Measurements from ENCODE around the gene TTC21A.

Gene TTC21A

DNA sequence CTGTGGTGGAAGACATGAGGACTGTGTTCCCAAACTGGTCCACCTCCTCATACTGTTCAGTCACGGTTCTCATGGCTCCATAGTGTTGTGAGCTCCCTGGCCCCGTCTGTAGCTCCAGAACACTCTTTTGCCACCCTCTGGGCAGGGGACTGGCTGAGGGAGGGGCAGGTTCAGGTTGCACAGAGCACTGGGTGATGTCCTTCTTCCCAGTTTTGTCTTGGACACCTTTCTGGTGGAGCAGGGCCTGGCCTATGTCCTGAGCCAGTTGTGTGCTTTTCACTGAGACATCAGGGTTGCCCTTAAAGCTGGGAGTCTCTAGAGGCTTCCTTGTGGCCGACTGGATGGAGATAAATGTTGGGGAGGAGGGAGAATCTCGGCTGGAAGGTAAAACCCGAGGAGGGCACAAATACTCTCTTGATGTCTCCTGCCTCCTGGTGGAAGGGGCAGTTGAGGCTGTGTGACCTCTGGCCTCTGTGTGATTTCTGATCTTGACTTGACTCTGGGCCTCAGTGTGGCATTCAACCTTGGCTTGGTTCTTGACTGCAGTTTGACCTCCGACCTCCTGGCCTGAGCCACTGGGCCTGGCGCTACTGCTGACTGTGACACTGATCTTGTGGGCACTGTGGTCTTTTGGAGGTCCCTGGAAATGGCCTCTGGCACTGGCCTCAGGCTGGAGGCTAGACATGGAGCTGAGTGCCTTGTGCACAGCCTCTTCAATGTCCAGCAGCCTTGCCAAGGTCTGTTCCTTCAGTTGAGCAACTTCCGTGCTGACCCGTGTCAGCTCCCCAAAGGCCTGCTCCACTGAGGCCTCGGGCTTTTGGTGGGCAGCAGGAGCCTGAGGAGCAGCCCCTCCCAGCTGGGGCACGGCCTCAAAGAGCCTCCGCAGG, 76.8 kb downstream of the TTC21A start:
- Histone ChIP-seq H3K36me3 (ENCODE audit: control insufficient read depth, insufficient read depth, low read length) (no peaks in the 10 kb centered on the region), H3K4me1 (ENCODE audit: control insufficient read depth, insufficient read depth, low read length, poor library complexity, severe bottlenecking) (peaks cover 12% of the 10 kb centered on the region), H3K27ac (ENCODE audit: low read depth, low read length, severe bottlenecking) (no peak overlapping the region), H3K9me3 (ENCODE audit: control insufficient read depth, low read length) (no peaks in the 10 kb centered on the region), H3K4me3 (ENCODE audit: extremely low read depth, insufficient read depth, low read length, poor library complexity, severe bottlenecking) (no peak overlapping the region)
- WGBS, 2 experiments (ENCODE audit: insufficient coverage in 2 of 2) = 88 to 92% methylated on average over 11 to 12 of the region's 12 CpGs

GRCh38 chr3:39184968-39185285, 77.4 kb downstream of the TTC21A start:
- no peak overlapping the region for H3K4me3 ChIP-seq (ENCODE audit: extremely low read depth, insufficient read depth, low read length, poor library complexity, severe bottlenecking)
- H3K4me1 ChIP-seq (ENCODE audit: control insufficient read depth, insufficient read depth, low read length, poor library complexity, severe bottlenecking) = peaks cover 6% of the 10 kb centered on the region
- 93 to 95% methylated on average over 2 to 4 of the region's 4 CpGs for WGBS, 2 experiments (ENCODE audit: insufficient coverage in 2 of 2)
- H3K27ac ChIP-seq (ENCODE audit: low read depth, low read length, severe bottlenecking) = no peak overlapping the region
- H3K9me3 ChIP-seq (ENCODE audit: control insufficient read depth, low read length) = no peaks in the 10 kb centered on the region
- no peaks in the 10 kb centered on the region for H3K36me3 ChIP-seq (ENCODE audit: control insufficient read depth, insufficient read depth, low read length)

DNA sequence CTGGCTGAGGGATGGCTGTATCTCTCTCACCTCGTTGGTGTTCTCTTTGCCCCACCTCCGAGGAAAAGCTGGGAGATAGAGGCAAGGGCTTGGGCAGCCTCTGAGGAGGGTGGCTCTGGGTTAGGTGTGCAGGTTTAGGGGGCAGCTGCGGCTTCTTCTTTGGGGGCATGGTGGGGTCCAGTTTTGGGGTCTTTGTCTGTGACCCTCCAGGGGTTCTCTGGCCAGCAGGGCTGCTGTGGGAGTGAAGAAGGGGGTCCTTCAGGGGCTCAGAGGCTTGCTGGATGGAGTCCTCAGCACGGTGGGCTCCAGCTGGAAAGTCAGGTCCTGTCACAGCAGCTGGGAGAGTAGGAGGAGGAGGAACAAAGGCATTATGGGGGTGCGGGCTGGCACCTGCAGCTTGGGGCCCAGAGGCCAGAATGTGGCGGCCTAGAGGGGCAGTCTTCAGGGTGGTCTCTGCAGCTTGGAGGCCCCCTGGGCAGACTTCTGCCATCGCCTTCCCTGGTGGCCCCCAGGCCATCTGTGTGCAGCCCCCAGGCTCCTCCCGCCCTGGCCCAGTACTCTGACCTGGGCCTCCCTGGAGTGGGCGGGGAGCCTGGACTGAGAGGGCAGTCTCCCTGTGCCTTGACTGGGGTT, 78.0 kb downstream of the TTC21A start:
- 79 to 94% methylated on average over 3 to 7 of the region's 9 CpGs for WGBS, 2 experiments (ENCODE audit: insufficient coverage in 2 of 2)

DNA sequence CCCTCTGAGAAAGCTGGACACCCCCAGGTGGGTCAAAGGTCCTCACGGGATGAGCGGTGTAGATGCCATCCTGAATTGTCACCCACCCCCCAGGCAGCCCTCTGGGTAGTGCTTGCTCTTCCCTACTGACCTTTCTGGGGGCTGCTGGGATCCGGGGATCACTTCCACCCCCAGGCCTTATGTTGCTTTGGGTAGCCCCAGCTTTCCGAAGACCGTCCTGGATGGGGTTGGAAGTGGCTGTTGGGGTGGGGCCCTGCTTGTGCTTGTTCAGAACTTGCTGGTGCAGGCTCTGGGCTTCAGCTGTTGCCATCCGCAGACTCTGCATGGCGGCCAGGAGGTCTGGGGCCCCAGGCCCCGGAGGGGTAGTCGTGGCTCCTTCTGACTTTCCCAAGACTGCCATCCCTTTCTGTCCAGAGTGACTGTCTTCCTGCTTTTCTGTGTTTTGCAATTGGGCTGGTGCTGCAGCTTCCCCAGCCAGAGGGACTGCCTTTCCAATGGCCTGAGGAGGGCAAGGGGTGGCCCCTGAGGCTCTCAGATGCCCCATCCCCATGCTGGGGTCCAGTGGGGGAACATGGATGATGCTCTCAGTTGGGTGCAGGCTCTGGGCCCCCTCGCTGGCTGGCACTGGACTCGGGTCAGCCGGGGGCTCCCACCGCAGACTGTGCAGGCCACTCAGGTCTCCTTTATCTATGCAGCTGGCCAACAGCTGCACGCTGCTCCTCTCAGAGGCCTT, 78.6 kb downstream of the TTC21A start:
- H3K4me1 ChIP-seq (ENCODE audit: control insufficient read depth, insufficient read depth, low read length, poor library complexity, severe bottlenecking) = peaks cover 9% of the 10 kb centered on the region
- H3K9me3 ChIP-seq (ENCODE audit: control insufficient read depth, low read length) = no peaks in the 10 kb centered on the region
- no peak overlapping the region for H3K27ac ChIP-seq (ENCODE audit: low read depth, low read length, severe bottlenecking)
- 92 to 96% methylated on average over 13 to 14 of the region's 14 CpGs for WGBS, 2 experiments (ENCODE audit: insufficient coverage in 2 of 2)
- no peak overlapping the region for H3K4me3 ChIP-seq (ENCODE audit: extremely low read depth, insufficient read depth, low read length, poor library complexity, severe bottlenecking)
- H3K36me3 ChIP-seq (ENCODE audit: control insufficient read depth, insufficient read depth, low read length) = no peaks in the 10 kb centered on the region

More for the DNA sequence above, 78.0 kb downstream of the TTC21A start:
- Histone ChIP-seq H3K36me3 (ENCODE audit: control insufficient read depth, insufficient read depth, low read length) (no peaks in the 10 kb centered on the region), H3K4me3 (ENCODE audit: extremely low read depth, insufficient read depth, low read length, poor library complexity, severe bottlenecking) (no peak overlapping the region), H3K27ac (ENCODE audit: low read depth, low read length, severe bottlenecking) (no peak overlapping the region), H3K9me3 (ENCODE audit: control insufficient read depth, low read length) (no peaks in the 10 kb centered on the region), H3K4me1 (ENCODE audit: control insufficient read depth, insufficient read depth, low read length, poor library complexity, severe bottlenecking) (peaks cover 3% of the 10 kb centered on the region)

- H3K4me1 ChIP-seq (ENCODE audit: control insufficient read depth, insufficient read depth, low read length, poor library complexity, severe bottlenecking) = peaks cover 15% of the 10 kb centered on the region
- H3K9me3 ChIP-seq (ENCODE audit: control insufficient read depth, low read length) = no peaks in the 10 kb centered on the region
- H3K27ac ChIP-seq (ENCODE audit: low read depth, low read length, severe bottlenecking) = no peak overlapping the region
- no peaks in the 10 kb centered on the region for H3K36me3 ChIP-seq (ENCODE audit: control insufficient read depth, insufficient read depth, low read length)
- no peak overlapping the region for H3K4me3 ChIP-seq (ENCODE audit: extremely low read depth, insufficient read depth, low read length, poor library complexity, severe bottlenecking)
- 91 to 95% methylated on average over 9 to 11 of the region's 11 CpGs for WGBS, 2 experiments (ENCODE audit: insufficient coverage in 2 of 2)
Observed at GRCh38 chr3:39186692-39187151, 79.2 kb downstream of the TTC21A start.

DNA sequence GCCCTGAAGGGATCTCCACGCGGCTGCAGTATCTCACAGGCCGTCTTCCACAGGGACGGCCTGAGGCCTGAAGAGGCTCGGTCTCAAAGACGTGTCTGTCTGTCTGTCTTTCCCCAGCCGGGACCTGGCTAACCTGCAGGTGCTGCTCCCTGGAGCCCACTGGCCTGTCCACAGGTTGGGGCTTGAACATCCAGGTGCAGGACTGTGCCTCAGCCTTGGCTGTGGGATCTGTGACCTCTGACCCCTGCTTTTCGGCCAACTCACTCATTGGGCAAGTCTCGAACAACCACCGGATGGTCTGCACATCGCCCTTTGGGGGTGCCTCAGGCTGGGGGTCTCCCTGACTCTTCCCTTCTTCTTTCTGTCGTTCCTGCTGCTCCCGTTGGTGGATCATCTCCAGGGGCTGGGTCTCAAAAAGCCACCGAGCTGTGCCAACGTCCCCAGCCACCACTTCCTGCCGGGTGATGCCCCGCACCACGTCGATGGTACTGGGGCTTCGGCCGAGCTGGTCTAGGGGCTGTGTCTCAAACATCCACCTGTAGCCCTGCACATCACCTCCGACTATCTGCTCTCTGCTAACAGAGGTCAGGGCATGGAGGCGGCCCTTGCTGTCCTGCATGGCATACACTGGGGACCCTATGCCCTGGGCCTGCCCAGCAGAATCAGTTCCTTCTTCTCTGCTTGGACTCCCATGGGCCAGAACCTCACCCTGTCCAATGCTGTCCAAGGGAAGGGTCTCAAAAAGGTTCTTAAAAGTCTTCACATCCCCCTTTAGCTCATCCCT, 80.1 kb downstream of the TTC21A start:
- Histone ChIP-seq H3K36me3 (ENCODE audit: control insufficient read depth, insufficient read depth, low read length) (no peaks in the 10 kb centered on the region), H3K9me3 (ENCODE audit: control insufficient read depth, low read length) (no peaks in the 10 kb centered on the region), H3K4me1 (ENCODE audit: control insufficient read depth, insufficient read depth, low read length, poor library complexity, severe bottlenecking) (peaks cover 22% of the 10 kb centered on the region), H3K4me3 (ENCODE audit: extremely low read depth, insufficient read depth, low read length, poor library complexity, severe bottlenecking) (no peak overlapping the region), H3K27ac (ENCODE audit: low read depth, low read length, severe bottlenecking) (no peak overlapping the region)
- WGBS, 2 experiments (ENCODE audit: insufficient coverage in 2 of 2) = 92 to 96% methylated on average over 22 to 23 of the region's 23 CpGs
